HCT116 (cell line): ENCODE results near the gene NKX2-8. TPM values are rescaled to one million over a fixed set of nuclear protein-coding genes. Genes with fewer than 3 reads are reported as not detected.

Experiments used
- ATAC-seq: fragments of 200-7000 bp; cut with Tn5 transposase; 2 replicates; pipeline ENCODE4 v1.9.1; 2020; ENCODE audit warnings: mild to moderate bottlenecking, moderate library complexity
- BruUV-seq: library from RNA; stranded (reverse); fragments of 400-500 nt; replicated peaks from 2 replicates; lab custom pipeline; 2021; lab: Mats Ljungman, UMichigan
- CTCF ChIA-PET: fragments of 300-600 bp; sonication (Branson Sonifier 250); formaldehyde crosslinking; loops from one replicate; lab custom pipeline; 2021; ENCODE audit warnings: antibody characterized with exemption; lab: Charles Lee
- POLR2A ChIA-PET: fragments of 300-600, 350-600 bp; sonication (Branson Sonifier 250); formaldehyde crosslinking; loops from one replicate; lab custom pipeline; 2021; ENCODE audit warnings: antibody characterized with exemption; lab: Charles Lee
- RAD21 ChIA-PET, 2 experiments: fragments of 300-600 bp; sonication (Branson Sonifier 250); formaldehyde crosslinking; loops; one replicate each; lab custom pipeline; 2023; ENCODE audit warnings: low total read pairs in 2 of 2; ENCODE audit not compliant: uncharacterized antibody in 2 of 2, unreplicated experiment in 2 of 2, low non-redundant PET in 1 of 2; lab: Charles Lee
- DNase-seq: peaks from one replicate; pipeline ENCODE4 v3.0.0-alpha.2; 2010; ENCODE audit warnings: low read depth, low spot score
- H2AFZ ChIP-seq: fragments of 200-600 bp; shearing (Covaris generic), sonication (generic); 2 replicates; pipeline ENCODE4 v1.6.1; 2017; ENCODE audit warnings: low read depth, mixed run types, mixed read lengths, antibody characterized with exemption, low read length; ENCODE audit not compliant: poor library complexity, severe bottlenecking
- H3K27ac ChIP-seq: 2 replicates; pipeline ENCODE4 v1.5.1; 2012; ENCODE audit warnings: low read depth, low read length
- H3K27me3 ChIP-seq: fragments of 200-600 bp; sonication (generic); 2 replicates; pipeline ENCODE4 v1.6.1; 2016; ENCODE audit warnings: mixed run types, low read length, mixed read lengths; ENCODE audit not compliant: insufficient read depth
- H3K36me3 ChIP-seq, 2 experiments: fragments of 200-500 bp in 1 of 2; fragments of 200-600 bp in 1 of 2; sonication (Bioruptor generic) in 1 of 2; sonication (generic) in 1 of 2; 2 replicates each; pipeline versions ENCODE4 v1.5.1 to v1.6.1; 2014 to 2016; ENCODE audit warnings: low read length in 2 of 2, inconsistent platforms in 1 of 2, mixed read lengths in 1 of 2, mixed run types in 1 of 2; ENCODE audit not compliant: insufficient read depth in 2 of 2, control insufficient read depth in 1 of 2
- H3K4me1 ChIP-seq, 2 experiments: fragments of 200-600 bp in 1 of 2; sonication (generic) in 1 of 2; 2 replicates each; pipeline versions ENCODE4 v1.5.1 to v1.6.1; 2012 to 2017; ENCODE audit warnings: low read length in 2 of 2, inconsistent platforms in 1 of 2, mild to moderate bottlenecking in 1 of 2, mixed read lengths in 1 of 2, mixed run types in 1 of 2, moderate library complexity in 1 of 2; ENCODE audit not compliant: insufficient read depth in 2 of 2, control insufficient read depth in 1 of 2
- H3K4me2 ChIP-seq: fragments of 200-600 bp; sonication (generic); 2 replicates; pipeline ENCODE4 v1.6.1; 2017; ENCODE audit warnings: mixed run types, low read length, mixed read lengths
- H3K4me3 ChIP-seq, 2 experiments: fragments of 200-600 bp in 1 of 2; sonication (generic) in 1 of 2; replicated peaks in 1 of 2; 2 replicates each; pipeline ENCODE4 v1.5.1; 2011 to 2016; ENCODE audit warnings: low read length in 2 of 2, control low read depth in 1 of 2, low read depth in 1 of 2, mild to moderate bottlenecking in 1 of 2, mixed read lengths in 1 of 2, mixed run types in 1 of 2
- H3K79me2 ChIP-seq: fragments of 200-600 bp; sonication (generic); 2 replicates; pipeline ENCODE4 v1.6.1; 2017; ENCODE audit warnings: mild to moderate bottlenecking, mixed run types, low read length, moderate library complexity, mixed read lengths; ENCODE audit not compliant: insufficient read depth
- H3K9ac ChIP-seq: fragments of 200-600 bp; sonication (generic); 2 replicates; pipeline ENCODE4 v1.6.1; 2016; ENCODE audit warnings: low read length, mixed read lengths
- H3K9me2 ChIP-seq: fragments of 200-600 bp; sonication (generic), shearing (Covaris generic); 2 replicates; pipeline ENCODE4 v1.6.1; 2017; ENCODE audit warnings: mixed run types, mild to moderate bottlenecking, moderate library complexity; ENCODE audit not compliant: insufficient read depth
- H3K9me3 ChIP-seq, 2 experiments: fragments of 200-500 bp in 1 of 2; fragments of 200-600 bp in 1 of 2; sonication (Bioruptor generic) in 1 of 2; sonication (generic) in 1 of 2; 2 replicates each; pipeline ENCODE4 v1.6.1; 2014 to 2017; ENCODE audit warnings: low read length in 2 of 2, mixed read lengths in 2 of 2, inconsistent platforms in 1 of 2, low read depth in 1 of 2, mild to moderate bottlenecking in 1 of 2, mixed run types in 1 of 2, moderate library complexity in 1 of 2; ENCODE audit not compliant: control insufficient read depth in 1 of 2, insufficient read depth in 1 of 2
- H4K20me1 ChIP-seq: fragments of 200-600 bp; sonication (generic), shearing (Covaris generic); 2 replicates; pipeline ENCODE4 v1.6.1; 2017; ENCODE audit warnings: mixed run types, mild to moderate bottlenecking, moderate library complexity; ENCODE audit not compliant: insufficient read depth
- CBX3 ChIP-seq: IDR thresholded peaks from 2 replicates; pipeline ENCODE4 v1.6.1; 2012; ENCODE audit warnings: low read depth
- ELF1 ChIP-seq: IDR thresholded peaks from 2 replicates; pipeline ENCODE4 v1.6.1; 2012; ENCODE audit warnings: low read depth, borderline replicate concordance
- EZH2 ChIP-seq: fragments of 200-600 bp; sonication (generic); IDR thresholded peaks from 2 replicates; pipeline ENCODE4 v1.6.1; 2017; ENCODE audit warnings: antibody characterized with exemption, mixed run types
- POLR2A ChIP-seq: IDR thresholded peaks from 2 replicates; pipeline ENCODE4 v1.7.0; 2011; ENCODE audit warnings: borderline replicate concordance; ENCODE audit not compliant: insufficient read depth, insufficient read length; ENCODE audit errors: extremely low read depth
- POLR2AphosphoS5 ChIP-seq: IDR thresholded peaks from 2 replicates; pipeline ENCODE4 v1.6.1; 2011; ENCODE audit warnings: mild to moderate bottlenecking, low read depth, low read length, moderate library complexity
- REST ChIP-seq: IDR thresholded peaks from 2 replicates; pipeline ENCODE4 v1.6.1; 2012; ENCODE audit warnings: low read depth
- SIN3A ChIP-seq: IDR thresholded peaks from 2 replicates; pipeline ENCODE4 v1.6.1; 2012; ENCODE audit warnings: low read depth
- SP1 ChIP-seq: IDR thresholded peaks from 2 replicates; pipeline ENCODE4 v1.6.1; 2012; ENCODE audit warnings: low read depth
- TCF7L2 ChIP-seq: IDR thresholded peaks from 2 replicates; pipeline ENCODE4 v1.7.0; 2011; ENCODE audit warnings: borderline replicate concordance, inconsistent platforms; ENCODE audit not compliant: insufficient read depth, insufficient read length; ENCODE audit errors: extremely low read depth
- YY1 ChIP-seq: IDR thresholded peaks from 2 replicates; pipeline ENCODE4 v1.6.1; 2011; ENCODE audit warnings: low read length, low read depth, moderate library complexity, mild to moderate bottlenecking; ENCODE audit not compliant: insufficient replicate concordance; ENCODE audit errors: extremely low read depth
- ZFX ChIP-seq: fragments of 450-650 bp; IDR thresholded peaks from 2 replicates; pipeline ENCODE4 v1.6.1; 2017
- intact Hi-C: fragments of 100-400 bp; cut with micrococcal nuclease; formaldehyde crosslinking; loops from 2 replicates; pipeline ENCODE4 v1.10.0; 2022
- total RNA-seq: library from RNA; stranded (reverse); gene quantifications from one replicate; pipeline ENCODE4 v1.2.1, GENCODE V29; 2021; ENCODE audit not compliant: unreplicated experiment
- TF ChIP-seq, protein P1 (sequence below): IDR thresholded peaks from 2 replicates; pipeline ENCODE4 v1.6.1; 2012
- TF ChIP-seq, protein P2 (sequence below): IDR thresholded peaks from 2 replicates; pipeline ENCODE4 v1.6.1; 2011; ENCODE audit warnings: mild to moderate bottlenecking, low read length, moderate library complexity; ENCODE audit not compliant: insufficient replicate concordance; ENCODE audit errors: extremely low read depth

Gene NKX2-8
- total RNA-seq, 1 experiment from 2014 or later = 7.5 TPM

DNA sequence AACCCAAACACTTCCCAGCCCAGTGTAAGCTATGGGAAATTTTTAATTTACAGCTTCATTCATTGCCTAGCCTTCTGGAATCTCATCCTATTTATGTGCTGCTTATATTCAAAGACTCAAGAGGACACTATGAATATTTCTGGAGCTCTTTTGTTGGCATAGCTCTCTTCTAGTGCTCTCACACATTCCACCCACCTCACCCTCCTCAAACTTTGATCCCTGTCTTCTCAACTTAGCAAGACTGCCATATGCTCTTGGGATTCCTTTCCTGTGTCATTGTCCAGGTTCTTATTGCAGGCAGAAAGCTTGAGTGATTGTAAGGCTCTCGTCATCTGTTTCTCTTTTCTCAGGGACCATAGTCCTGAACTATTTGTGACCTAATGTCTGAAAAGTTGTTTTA, 44.4 kb downstream of the NKX2-8 start:
- Histone ChIP-seq H4K20me1 (no peaks in the 10 kb centered on the region), H3K4me3 (no peak overlapping the region), H3K9me3 (no peaks in the 10 kb centered on the region), H3K4me1 (no peaks in the 10 kb centered on the region), H3K79me2 (no peaks in the 10 kb centered on the region), H3K27me3 (no peaks in the 10 kb centered on the region), H3K36me3 (no peaks in the 10 kb centered on the region), H3K9me2 (no peaks in the 10 kb centered on the region), H3K4me2 (no peak overlapping the region), H3K27ac (no peak overlapping the region)
- BruUV-seq = no TSS peak
- ChIA-PET CTCF (interaction anchor here (2.2 kb wide), 2 partner anchors 12 to 15 kb away, joined by 10 to 18 read pairs; no protein-coding TSS in a partner anchor), RAD21 (no interaction called here)
- no peak for DNase-seq
- intact Hi-C loops = no loop called here
- TF ChIP-seq, protein P1, sequence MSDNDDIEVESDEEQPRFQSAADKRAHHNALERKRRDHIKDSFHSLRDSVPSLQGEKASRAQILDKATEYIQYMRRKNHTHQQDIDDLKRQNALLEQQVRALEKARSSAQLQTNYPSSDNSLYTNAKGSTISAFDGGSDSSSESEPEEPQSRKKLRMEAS = no peak
- TF ChIP-seq SIN3A (no peak), SP1 (no peak), TCF7L2 (no peak), CBX3 (no peak), POLR2A (no peak), ELF1 (no peak), YY1 (no peak), REST (no peak), EZH2 (no peak), ZFX (no peak), POLR2AphosphoS5 (no peak)
- TF ChIP-seq, protein P2, sequence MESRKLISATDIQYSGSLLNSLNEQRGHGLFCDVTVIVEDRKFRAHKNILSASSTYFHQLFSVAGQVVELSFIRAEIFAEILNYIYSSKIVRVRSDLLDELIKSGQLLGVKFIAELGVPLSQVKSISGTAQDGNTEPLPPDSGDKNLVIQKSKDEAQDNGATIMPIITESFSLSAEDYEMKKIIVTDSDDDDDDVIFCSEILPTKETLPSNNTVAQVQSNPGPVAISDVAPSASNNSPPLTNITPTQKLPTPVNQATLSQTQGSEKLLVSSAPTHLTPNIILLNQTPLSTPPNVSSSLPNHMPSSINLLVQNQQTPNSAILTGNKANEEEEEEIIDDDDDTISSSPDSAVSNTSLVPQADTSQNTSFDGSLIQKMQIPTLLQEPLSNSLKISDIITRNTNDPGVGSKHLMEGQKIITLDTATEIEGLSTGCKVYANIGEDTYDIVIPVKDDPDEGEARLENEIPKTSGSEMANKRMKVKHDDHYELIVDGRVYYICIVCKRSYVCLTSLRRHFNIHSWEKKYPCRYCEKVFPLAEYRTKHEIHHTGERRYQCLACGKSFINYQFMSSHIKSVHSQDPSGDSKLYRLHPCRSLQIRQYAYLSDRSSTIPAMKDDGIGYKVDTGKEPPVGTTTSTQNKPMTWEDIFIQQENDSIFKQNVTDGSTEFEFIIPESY = no peak
- TF ChIP-seq, all 23 proteins: peak for 0
- Histone ChIP-seq H2AFZ (no peak overlapping the region), H3K9ac (no peak overlapping the region)
- no peak for ATAC-seq
- POLR2A ChIA-PET = no interaction called here

Other genes starting within 250 kb of the NKX2-8 start
- gene NKX2-1, start 62.4 kb downstream of the NKX2-8 start, total RNA-seq = 0.84 TPM
- 5.2 TPM for gene PAX9, start 79.2 kb upstream of the NKX2-8 start, total RNA-seq